Adrenal gland (tissue), 5 donors: ENCODE data around the gene PPP2R2D.

ENCODE experiments used
- POLR2A ChIP-seq, 2 donors: fragments of 450-650 bp; IDR thresholded peaks; one replicate each; pipeline ENCODE4 v1.6.1; 2017; ENCODE audit warnings: antibody characterized with exemption in 2 of 2, mild to moderate bottlenecking in 2 of 2, moderate library complexity in 1 of 2
- TF ChIP-seq, protein P1 (sequence below), 6 experiments: fragments of 450-650 bp in 4 of 6; fragments of 200-600 bp in 2 of 6; sonication (generic) in 1 of 6; IDR thresholded peaks; 1 replicate in 5 of 6; 2 replicates in 1 of 6; pipeline versions ENCODE4 v1.5.1 to v1.8.0; 2016 to 2021; ENCODE audit warnings: antibody characterized with exemption in 6 of 6, mild to moderate bottlenecking in 2 of 6, moderate library complexity in 1 of 6
- donor health status: DM: no; HTN: no; CAD: no.

DNA sequence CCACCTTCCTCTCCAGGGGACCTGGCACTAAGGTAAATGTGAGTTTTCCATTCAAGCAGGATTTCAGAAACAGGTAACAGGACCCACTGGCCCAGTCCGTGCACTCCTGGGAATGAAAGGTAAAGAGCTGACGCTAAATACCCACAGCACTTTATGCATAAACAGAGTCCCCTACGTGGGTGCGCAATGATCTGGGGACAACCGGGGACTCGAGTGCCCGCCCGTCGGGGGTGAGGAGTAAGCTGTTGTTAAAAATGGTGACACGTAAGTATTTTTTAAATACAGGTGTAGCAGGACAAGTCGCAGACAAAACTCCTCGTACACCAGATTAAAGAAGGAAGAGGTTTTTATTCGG is 47.2 kb upstream of the PPP2R2D start:
- TF ChIP-seq, protein P1, sequence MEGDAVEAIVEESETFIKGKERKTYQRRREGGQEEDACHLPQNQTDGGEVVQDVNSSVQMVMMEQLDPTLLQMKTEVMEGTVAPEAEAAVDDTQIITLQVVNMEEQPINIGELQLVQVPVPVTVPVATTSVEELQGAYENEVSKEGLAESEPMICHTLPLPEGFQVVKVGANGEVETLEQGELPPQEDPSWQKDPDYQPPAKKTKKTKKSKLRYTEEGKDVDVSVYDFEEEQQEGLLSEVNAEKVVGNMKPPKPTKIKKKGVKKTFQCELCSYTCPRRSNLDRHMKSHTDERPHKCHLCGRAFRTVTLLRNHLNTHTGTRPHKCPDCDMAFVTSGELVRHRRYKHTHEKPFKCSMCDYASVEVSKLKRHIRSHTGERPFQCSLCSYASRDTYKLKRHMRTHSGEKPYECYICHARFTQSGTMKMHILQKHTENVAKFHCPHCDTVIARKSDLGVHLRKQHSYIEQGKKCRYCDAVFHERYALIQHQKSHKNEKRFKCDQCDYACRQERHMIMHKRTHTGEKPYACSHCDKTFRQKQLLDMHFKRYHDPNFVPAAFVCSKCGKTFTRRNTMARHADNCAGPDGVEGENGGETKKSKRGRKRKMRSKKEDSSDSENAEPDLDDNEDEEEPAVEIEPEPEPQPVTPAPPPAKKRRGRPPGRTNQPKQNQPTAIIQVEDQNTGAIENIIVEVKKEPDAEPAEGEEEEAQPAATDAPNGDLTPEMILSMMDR (IDR thresholded peaks at IDR 0.05) = no peak
- no peak for TF ChIP-seq POLR2A (IDR thresholded peaks at IDR 0.05)
